DND-41 (cell line): ENCODE measurements around the gene KLF13.

Experiments
- CTCF ChIP-seq: IDR thresholded peaks from 2 replicates; pipeline ENCODE4 v1.5.1; 2012; ENCODE audit warnings: borderline replicate concordance, low read length, moderate library complexity, mild to moderate bottlenecking; ENCODE audit not compliant: poor library complexity, severe bottlenecking; ENCODE audit errors: extremely low read depth
- EZH2 ChIP-seq: IDR thresholded peaks from 3 replicates; pipeline ENCODE4 v1.6.1; 2012; ENCODE audit warnings: borderline replicate concordance, low read depth, mild to moderate bottlenecking, moderate library complexity, low read length, inconsistent platforms; ENCODE audit not compliant: severe bottlenecking

GRCh38 chr15:31342781-31343626 is 16.4 kb downstream of the KLF13 start:
- no peak for TF ChIP-seq CTCF
- no peak for TF ChIP-seq EZH2
